ENCODE results near the gene PLXNA4. TPM values are rescaled to one million over a fixed set of nuclear protein-coding genes. Genes with fewer than 3 reads are reported as not detected.

Gene PLXNA4
- total RNA-seq, 2 donors from 2014 or later: 9.5 to 18.0 TPM

- H3K27me3 ChIP-seq: no peaks in the 10 kb centered on the region
Observed at GRCh38 chr7:132504071-132504470, 72.2 kb downstream of the PLXNA4 start.

GRCh38 chr7:132503415-132503814 lies 72.9 kb downstream of the PLXNA4 start:
- no peak overlapping the region for H3K4me3 ChIP-seq
- peaks cover 0 to 24% of the 10 kb centered on the region in 2 donors for H3K4me1 ChIP-seq
- no peaks in the 10 kb centered on the region for H3K27me3 ChIP-seq
- no peak for TF ChIP-seq CTCF (IDR thresholded peaks at IDR 0.05)
- H3K27ac ChIP-seq: no peak overlapping the region
- no peaks in the 10 kb centered on the region for H3K9me3 ChIP-seq
- peaks cover 3% of the 10 kb centered on the region for H3K36me3 ChIP-seq
- no peak for DNase-seq (ENCODE audit: low spot score)

More at GRCh38 chr7:132504071-132504470, 72.2 kb downstream of the PLXNA4 start:
- peaks cover 3% of the 10 kb centered on the region for H3K36me3 ChIP-seq
- DNase-seq (ENCODE audit: low spot score): no peak
- H3K4me1 ChIP-seq: peaks cover 0 to 21% of the 10 kb centered on the region in 2 donors
- H3K9me3 ChIP-seq: no peaks in the 10 kb centered on the region
- H3K4me3 ChIP-seq: no peak overlapping the region
- H3K27ac ChIP-seq: no peak overlapping the region
- no peak for TF ChIP-seq CTCF (IDR thresholded peaks at IDR 0.05)

DNA sequence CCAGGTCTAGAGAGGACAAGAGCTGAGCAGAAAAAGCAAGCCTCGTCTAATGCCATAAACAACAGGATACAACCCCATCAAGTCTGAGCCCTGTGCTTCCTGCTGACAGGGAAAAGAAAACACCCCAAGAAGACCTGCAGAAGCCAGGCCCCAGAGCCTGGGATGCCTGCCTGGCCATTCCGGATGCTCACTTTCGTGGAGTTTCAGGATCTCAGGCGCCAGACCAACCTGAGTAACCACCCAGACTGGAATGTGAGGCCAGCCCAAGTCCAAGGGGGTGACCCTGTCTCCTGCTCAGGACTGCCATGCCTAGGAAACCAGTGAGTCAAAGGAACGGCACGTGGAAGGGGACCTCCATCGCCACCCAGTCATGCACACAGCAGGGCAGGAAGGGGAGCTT lies 74.3 kb downstream of the PLXNA4 start:
- Histone ChIP-seq H3K27ac (no peak overlapping the region), H3K4me3 (no peak overlapping the region), H3K27me3 (no peaks in the 10 kb centered on the region), H3K4me1 (peaks cover 0 to 24% of the 10 kb centered on the region in 2 donors), H3K36me3 (no peaks in the 10 kb centered on the region), H3K9me3 (no peaks in the 10 kb centered on the region)
- TF ChIP-seq CTCF (IDR thresholded peaks at IDR 0.05): no peak
- DNase-seq (ENCODE audit: low spot score): no peak

- peaks cover 0 to 24% of the 10 kb centered on the region in 2 donors for H3K4me1 ChIP-seq
- no peaks in the 10 kb centered on the region for H3K9me3 ChIP-seq
- no peaks in the 10 kb centered on the region for H3K36me3 ChIP-seq
- TF ChIP-seq CTCF (IDR thresholded peaks at IDR 0.05): peak; percentile 18 to 60
- DNase-seq (ENCODE audit: low spot score): peak; percentile 93
- no peak overlapping the region for H3K27ac ChIP-seq
- H3K4me3 ChIP-seq: no peak overlapping the region
- no peaks in the 10 kb centered on the region for H3K27me3 ChIP-seq
Observed at GRCh38 chr7:132500727-132501440, 75.4 kb downstream of the PLXNA4 start.

DNA sequence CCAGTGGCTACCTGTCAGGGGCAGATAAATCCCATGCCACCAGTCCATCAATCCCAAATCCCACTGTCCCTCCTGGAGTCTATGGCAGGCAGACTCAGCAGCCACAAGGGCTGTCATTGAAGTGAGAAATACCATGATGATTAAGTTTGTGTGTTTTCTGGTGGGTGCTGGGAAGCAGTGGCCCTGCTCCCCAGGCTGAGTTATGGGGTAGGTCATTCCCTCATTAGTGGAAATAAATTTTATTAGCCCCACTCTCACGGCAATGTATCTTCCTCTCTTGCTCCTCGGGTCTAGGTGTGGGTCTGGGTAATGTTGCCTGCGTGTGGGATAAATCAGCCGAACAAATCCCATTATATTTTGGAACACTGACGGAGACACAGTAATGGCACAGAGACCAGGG lies 76.8 kb downstream of the PLXNA4 start:
- peaks cover 0 to 24% of the 10 kb centered on the region in 2 donors for H3K4me1 ChIP-seq
- no peak overlapping the region for H3K4me3 ChIP-seq
- no peaks in the 10 kb centered on the region for H3K36me3 ChIP-seq
- H3K27ac ChIP-seq: no peak overlapping the region
- DNase-seq (ENCODE audit: low spot score): no peak
- H3K9me3 ChIP-seq: no peaks in the 10 kb centered on the region
- H3K27me3 ChIP-seq: no peaks in the 10 kb centered on the region
- no peak for TF ChIP-seq CTCF (IDR thresholded peaks at IDR 0.05)

DNA sequence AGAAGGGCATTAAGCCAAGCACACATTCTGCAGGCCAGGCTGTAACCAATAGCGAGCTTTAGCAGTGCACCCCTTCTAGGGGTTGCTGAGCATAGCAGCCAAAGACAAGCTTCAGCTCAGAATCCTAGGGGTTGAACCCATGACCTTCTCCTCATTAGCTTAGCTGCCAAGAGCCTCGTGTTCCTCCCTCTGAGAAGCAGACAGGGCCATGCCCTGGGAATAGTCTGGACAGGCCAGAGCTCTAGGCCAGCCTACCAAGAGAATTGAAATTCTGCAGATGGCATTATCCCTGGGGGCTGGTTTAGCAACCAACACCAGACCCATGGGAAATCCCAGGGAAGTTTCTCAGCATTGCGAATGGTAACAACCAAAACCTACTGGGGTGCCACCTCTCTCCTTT lies 77.2 kb downstream of the PLXNA4 start:
- H3K27ac ChIP-seq: no peak overlapping the region
- no peak for DNase-seq (ENCODE audit: low spot score)
- H3K4me3 ChIP-seq: no peak overlapping the region
- no peaks in the 10 kb centered on the region for H3K9me3 ChIP-seq
- TF ChIP-seq CTCF (IDR thresholded peaks at IDR 0.05): no peak
- H3K4me1 ChIP-seq: peaks cover 0 to 24% of the 10 kb centered on the region in 2 donors
- no peaks in the 10 kb centered on the region for H3K36me3 ChIP-seq
- H3K27me3 ChIP-seq: no peaks in the 10 kb centered on the region

Measured in right atrium auricular region (tissue), 2 donors.